Measurements from ENCODE around the gene ADK.

ADK gene

GRCh38 chr10:74246495-74246894 lies 95.5 kb downstream of the ADK start:
- H3K4me3 ChIP-seq (ENCODE audit: low read depth, low read length) = no peak overlapping the region
- DNase-seq (ENCODE audit: low read depth) = no peak
- no peak for TF ChIP-seq CTCF (IDR thresholded peaks at IDR 0.05; ENCODE audit: low read depth, low read length, missing control alignments)

GRCh38 chr10:74249865-74250264 lies 98.8 kb downstream of the ADK start:
- no peak overlapping the region for H3K4me3 ChIP-seq (ENCODE audit: low read depth, low read length)
- TF ChIP-seq CTCF (IDR thresholded peaks at IDR 0.05; ENCODE audit: low read depth, low read length, missing control alignments) = no peak
- no peak for DNase-seq (ENCODE audit: low read depth)

GRCh38 chr10:74255214-74255613 lies 104.2 kb downstream of the ADK start:
- no peak for TF ChIP-seq CTCF (IDR thresholded peaks at IDR 0.05; ENCODE audit: low read depth, low read length, missing control alignments)
- DNase-seq (ENCODE audit: low read depth) = no peak

GRCh38 chr10:74255888-74256357 lies 104.9 kb downstream of the ADK start:
- no peak for TF ChIP-seq CTCF (IDR thresholded peaks at IDR 0.05; ENCODE audit: low read depth, low read length, missing control alignments)
- DNase-seq (ENCODE audit: low read depth) = no peak

More at GRCh38 chr10:74255214-74255613, 104.2 kb downstream of the ADK start:
- H3K4me3 ChIP-seq (ENCODE audit: low read depth, low read length) = no peak overlapping the region

GRCh38 chr10:74262856-74263255 lies 111.8 kb downstream of the ADK start:
- TF ChIP-seq CTCF (IDR thresholded peaks at IDR 0.05; ENCODE audit: low read depth, low read length, missing control alignments) = no peak
- no peak overlapping the region for H3K4me3 ChIP-seq (ENCODE audit: low read depth, low read length)
- DNase-seq (ENCODE audit: low read depth) = no peak

More at GRCh38 chr10:74255888-74256357, 104.9 kb downstream of the ADK start:
- no peak overlapping the region for H3K4me3 ChIP-seq (ENCODE audit: low read depth, low read length)

GRCh38 chr10:74263996-74264395 lies 113.0 kb downstream of the ADK start:
- H3K4me3 ChIP-seq (ENCODE audit: low read depth, low read length) = no peak overlapping the region
- DNase-seq (ENCODE audit: low read depth) = no peak
- no peak for TF ChIP-seq CTCF (IDR thresholded peaks at IDR 0.05; ENCODE audit: low read depth, low read length, missing control alignments)

GRCh38 chr10:74272288-74272687 lies 121.3 kb downstream of the ADK start:
- no peak overlapping the region for H3K4me3 ChIP-seq (ENCODE audit: low read depth, low read length)
- TF ChIP-seq CTCF (IDR thresholded peaks at IDR 0.05; ENCODE audit: low read depth, low read length, missing control alignments) = no peak
- DNase-seq (ENCODE audit: low read depth) = no peak

All from GM12864 (cell line).